GM12891 (cell line): ENCODE data around the gene SEPTIN2.

Source experiments
- PAX5 ChIP-seq: IDR thresholded peaks from 2 replicates; pipeline ENCODE4 v1.6.1; 2011; ENCODE audit warnings: low read length, moderate library complexity, mild to moderate bottlenecking; ENCODE audit not compliant: insufficient read depth, severe bottlenecking
- POLR2A ChIP-seq: IDR thresholded peaks from 2 replicates; pipeline ENCODE4 v1.6.1; 2011; ENCODE audit warnings: low read depth, low read length, control low read depth
- POLR2AphosphoS5 ChIP-seq: IDR thresholded peaks from 2 replicates; pipeline ENCODE4 v1.6.1; 2011; ENCODE audit warnings: low read depth, low read length, control low read depth
- SPI1 ChIP-seq: IDR thresholded peaks from 2 replicates; pipeline ENCODE4 v1.6.1; 2011; ENCODE audit warnings: low read depth, low read length, control low read depth
- TAF1 ChIP-seq: IDR thresholded peaks from 2 replicates; pipeline ENCODE4 v1.6.1; 2011; ENCODE audit warnings: low read depth, low read length, control low read depth

GRCh38 chr2:241271706-241272302, 43.9 kb upstream of the SEPTIN2 start:
- 0 out of 2 replicates have a peak, but pooled peaks have one; percentile 39 for TF ChIP-seq POLR2A
- TF ChIP-seq POLR2AphosphoS5, result no peak
- peak; percentile 31; the same call in 1 of the 2 replicates for TF ChIP-seq TAF1
- no peak for TF ChIP-seq SPI1
- TF ChIP-seq PAX5, result no peak
